GM12892 (cell line): ENCODE measurements around the gene CORO2B.

Experiments used
- POLR2AphosphoS5 ChIP-seq: IDR thresholded peaks from 2 replicates; pipeline ENCODE4 v1.6.1; 2011; ENCODE audit warnings: low read depth, low read length, control low read depth
- TAF1 ChIP-seq: IDR thresholded peaks from 2 replicates; pipeline ENCODE4 v1.6.1; 2011; ENCODE audit warnings: low read depth, mild to moderate bottlenecking, control low read depth, low read length, borderline replicate concordance

GRCh38 chr15:68638953-68639515 is 60.2 kb downstream of the CORO2B start:
- TF ChIP-seq POLR2AphosphoS5 (no peak), TAF1 (no peak)
